ENCODE data around the gene SYCE3. TPM values are rescaled to one million over a fixed set of nuclear protein-coding genes. Genes with fewer than 3 reads are reported as not detected.
"Not testable (repeated sequence)": the region's sequence is repeated elsewhere in the genome, so short reads cannot be mapped to it uniquely, and the experiment has no call there.

SYCE3 gene
- total RNA-seq, 2 donors from 2014 or later = not detected

DNA sequence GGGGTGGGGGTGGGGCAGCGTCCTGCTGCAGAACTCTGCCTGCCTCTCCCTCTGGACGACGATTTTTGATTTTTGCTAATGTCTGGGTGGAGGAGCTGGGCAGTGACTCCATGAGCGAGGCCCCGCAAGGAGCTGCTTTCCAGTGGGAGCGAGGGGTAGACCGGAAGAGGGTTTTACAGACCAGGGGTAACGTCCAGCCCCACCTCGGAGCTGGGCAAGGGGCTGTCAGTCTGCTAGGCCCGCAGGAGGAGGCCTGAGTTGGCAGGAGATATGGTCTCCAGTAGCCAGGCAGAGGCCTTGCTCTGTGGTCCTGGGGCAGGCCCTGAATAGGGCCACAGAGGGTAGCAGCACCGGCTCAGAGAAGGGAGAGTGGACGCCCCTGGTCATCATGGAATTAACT lies 46.9 kb upstream of the SYCE3 start:
- Histone ChIP-seq H3K27me3 (no peaks in the 10 kb centered on the region), H3K4me3 (no peak overlapping the region), H3K27ac (no peak overlapping the region), H3K36me3 (no peaks in the 10 kb centered on the region), H3K9me3 (no peaks in the 10 kb centered on the region), H3K4me1 (no peaks in the 10 kb centered on the region)
- TF ChIP-seq CTCF (IDR thresholded peaks at IDR 0.05) = no peak
- no peak for DNase-seq (ENCODE audit: low spot score)

DNA sequence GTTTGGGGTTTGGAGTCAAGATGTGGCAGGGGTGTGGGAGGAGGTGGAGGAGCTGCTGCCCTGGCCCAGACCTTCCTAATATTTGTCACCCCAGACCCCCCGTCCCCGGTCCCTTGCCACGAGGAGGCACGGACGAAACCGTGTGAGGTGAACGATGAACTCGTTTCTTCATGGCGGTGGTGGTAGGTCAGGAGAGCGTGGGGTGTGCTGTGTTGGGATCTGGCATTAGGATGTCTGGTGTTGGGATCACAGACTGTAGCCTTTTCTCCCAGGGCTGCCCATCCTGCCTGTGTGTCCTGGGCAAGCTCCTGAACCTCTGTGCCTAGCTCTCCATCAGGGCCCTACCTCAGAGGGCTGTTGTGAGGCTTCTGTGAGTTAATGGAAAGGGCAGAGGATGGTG lies 46.3 kb upstream of the SYCE3 start:
- peaks cover 0 to 1% of the 10 kb centered on the region in 2 donors for H3K4me1 ChIP-seq
- H3K4me3 ChIP-seq = no peak overlapping the region
- no peak for TF ChIP-seq CTCF (IDR thresholded peaks at IDR 0.05)
- H3K36me3 ChIP-seq = no peaks in the 10 kb centered on the region
- peaks cover 0 to 1% of the 10 kb centered on the region in 2 donors for H3K27me3 ChIP-seq
- DNase-seq (ENCODE audit: low spot score) = no peak
- no peak overlapping the region for H3K27ac ChIP-seq
- no peaks in the 10 kb centered on the region for H3K9me3 ChIP-seq

GRCh38 chr22:50608058-50608840 lies 45.5 kb upstream of the SYCE3 start:
- not testable (repeated sequence) for H3K4me3 ChIP-seq; H3K36me3 ChIP-seq; H3K27ac ChIP-seq; H3K27me3 ChIP-seq; H3K4me1 ChIP-seq; H3K9me3 ChIP-seq; DNase-seq (ENCODE audit: low spot score)

DNA sequence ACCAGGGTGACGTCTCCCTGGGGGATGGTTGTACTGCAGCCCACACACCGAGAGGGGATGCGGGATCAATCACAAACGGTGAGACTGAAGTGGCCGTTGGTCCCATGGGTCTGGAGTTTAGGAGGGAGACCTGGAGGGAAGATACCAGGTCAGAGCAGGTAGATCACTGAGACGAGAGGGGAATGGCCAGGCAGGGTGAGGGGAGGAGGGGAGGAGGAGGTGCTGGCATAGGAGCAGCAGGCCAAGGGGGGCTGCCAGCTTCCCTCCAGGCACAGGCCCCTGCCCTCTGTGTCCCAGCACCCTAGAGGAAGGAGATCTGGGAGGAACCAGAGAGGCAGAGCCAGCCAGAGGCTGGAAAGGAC lies 44.9 kb upstream of the SYCE3 start:
- DNase-seq (ENCODE audit: low spot score) = no peak
- Histone ChIP-seq H3K36me3 (no peaks in the 10 kb centered on the region), H3K4me3 (no peak overlapping the region), H3K4me1 (peaks cover 0 to 6% of the 10 kb centered on the region in 2 donors), H3K9me3 (no peaks in the 10 kb centered on the region), H3K27ac (no peak overlapping the region), H3K27me3 (peaks cover 4 to 8% of the 10 kb centered on the region in 2 donors)
- TF ChIP-seq CTCF (IDR thresholded peaks at IDR 0.05) = no peak

- no peak overlapping the region for H3K4me3 ChIP-seq
- H3K27ac ChIP-seq = no peak overlapping the region
- H3K9me3 ChIP-seq = no peaks in the 10 kb centered on the region
- no peaks in the 10 kb centered on the region for H3K36me3 ChIP-seq
- TF ChIP-seq CTCF (IDR thresholded peaks at IDR 0.05) = no peak
- H3K4me1 ChIP-seq = peaks cover 0 to 6% of the 10 kb centered on the region in 2 donors
- peaks cover 4 to 8% of the 10 kb centered on the region in 2 donors for H3K27me3 ChIP-seq
- DNase-seq (ENCODE audit: low spot score) = no peak
Measured at GRCh38 chr22:50606946-50607658, 44.4 kb upstream of the SYCE3 start.

GRCh38 chr22:50606165-50606945 lies 43.6 kb upstream of the SYCE3 start:
- Histone ChIP-seq H3K4me1 (peaks cover 0 to 6% of the 10 kb centered on the region in 2 donors), H3K27me3 (peaks cover 4 to 8% of the 10 kb centered on the region in 2 donors), H3K9me3 (no peaks in the 10 kb centered on the region), H3K4me3 (no peak overlapping the region), H3K27ac (no peak overlapping the region), H3K36me3 (no peaks in the 10 kb centered on the region)
- TF ChIP-seq CTCF (IDR thresholded peaks at IDR 0.05) = no peak
- no peak for DNase-seq (ENCODE audit: low spot score)

Data from right atrium auricular region (tissue), 2 donors.